Parathyroid adenoma (tissue), 2 donors: ENCODE results near the gene MYOD1.

Source experiments
- H2AFZ ChIP-seq: fragments of 300-600 bp; sonication (generic); one replicate; pipeline ENCODE4 v1.7.0; 2017; ENCODE audit warnings: antibody characterized with exemption, mild to moderate bottlenecking
- H3K27ac ChIP-seq: fragments of 300-600 bp; sonication (generic); one replicate; pipeline ENCODE4 v1.7.0; 2017
- H3K27me3 ChIP-seq: fragments of 300-600 bp; sonication (generic); one replicate; pipeline ENCODE4 v1.7.0; 2017; ENCODE audit warnings: low read length; ENCODE audit not compliant: control insufficient read depth, insufficient read depth
- H3K36me3 ChIP-seq: fragments of 300-600 bp; sonication (generic); one replicate; pipeline ENCODE4 v1.7.0; 2017; ENCODE audit warnings: low read length; ENCODE audit not compliant: control insufficient read depth, insufficient read depth
- H3K4me1 ChIP-seq: fragments of 300-600 bp; sonication (generic); one replicate; pipeline ENCODE4 v1.7.0; 2017; ENCODE audit warnings: control low read depth
- H3K4me2 ChIP-seq: fragments of 300-600 bp; sonication (generic); one replicate; pipeline ENCODE4 v1.7.0; 2017; ENCODE audit warnings: low read length
- H3K4me3 ChIP-seq: fragments of 300-600 bp; sonication (generic); one replicate; pipeline ENCODE4 v1.7.0; 2017; ENCODE audit warnings: low read depth, low read length
- H3K79me2 ChIP-seq: fragments of 300-600 bp; sonication (generic); one replicate; pipeline ENCODE4 v1.7.0; 2017; ENCODE audit warnings: control low read depth
- H3K9ac ChIP-seq: fragments of 300-600 bp; sonication (generic); one replicate; pipeline ENCODE4 v1.7.0; 2017; ENCODE audit warnings: mild to moderate bottlenecking
- H3K9me3 ChIP-seq: fragments of 300-600 bp; sonication (generic); one replicate; pipeline ENCODE4 v1.7.0; 2017; ENCODE audit warnings: low read length; ENCODE audit not compliant: control insufficient read depth
- CTCF ChIP-seq: fragments of 300-600 bp; sonication (generic); IDR thresholded peaks from one replicate; pipeline ENCODE4 v1.7.0; 2017; ENCODE audit warnings: antibody characterized with exemption, mild to moderate bottlenecking
- donor health status: primary hyperparathyroidism.

MYOD1 gene

GRCh38 chr11:17700991-17701390 lies 18.4 kb upstream of the MYOD1 start:
- H3K4me3 ChIP-seq = no peak overlapping the region
- no peak overlapping the region for H3K27ac ChIP-seq
- no peak for TF ChIP-seq CTCF
- no peaks in the 10 kb centered on the region for H3K79me2 ChIP-seq
- H2AFZ ChIP-seq = no peak overlapping the region
- H3K27me3 ChIP-seq = no peaks in the 10 kb centered on the region
- no peaks in the 10 kb centered on the region for H3K9me3 ChIP-seq
- no peak overlapping the region for H3K4me2 ChIP-seq
- H3K9ac ChIP-seq = no peak overlapping the region
- no peaks in the 10 kb centered on the region for H3K36me3 ChIP-seq
- H3K4me1 ChIP-seq = no peaks in the 10 kb centered on the region

- Histone ChIP-seq H3K79me2 (no peaks in the 10 kb centered on the region), H3K36me3 (no peaks in the 10 kb centered on the region), H2AFZ (no peak overlapping the region), H3K27me3 (no peaks in the 10 kb centered on the region), H3K9ac (no peak overlapping the region), H3K27ac (no peak overlapping the region), H3K4me3 (no peak overlapping the region), H3K9me3 (no peaks in the 10 kb centered on the region), H3K4me2 (no peak overlapping the region), H3K4me1 (no peaks in the 10 kb centered on the region)
- no peak for TF ChIP-seq CTCF
These were observed 16.5 kb upstream of the MYOD1 start for GRCh38 chr11:17702876-17703275.

GRCh38 chr11:17703951-17704350 lies 15.4 kb upstream of the MYOD1 start:
- no peaks in the 10 kb centered on the region for H3K27me3 ChIP-seq
- H2AFZ ChIP-seq = no peak overlapping the region
- H3K36me3 ChIP-seq = no peaks in the 10 kb centered on the region
- no peaks in the 10 kb centered on the region for H3K9me3 ChIP-seq
- TF ChIP-seq CTCF = no peak
- no peak overlapping the region for H3K27ac ChIP-seq
- H3K79me2 ChIP-seq = no peaks in the 10 kb centered on the region
- H3K4me2 ChIP-seq = no peak overlapping the region
- H3K9ac ChIP-seq = no peak overlapping the region
- no peaks in the 10 kb centered on the region for H3K4me1 ChIP-seq
- H3K4me3 ChIP-seq = no peak overlapping the region

GRCh38 chr11:17707830-17708229 lies 11.5 kb upstream of the MYOD1 start:
- Histone ChIP-seq H3K27ac (no peak overlapping the region), H3K9me3 (no peaks in the 10 kb centered on the region), H3K79me2 (no peaks in the 10 kb centered on the region), H2AFZ (no peak overlapping the region), H3K36me3 (no peaks in the 10 kb centered on the region), H3K27me3 (no peaks in the 10 kb centered on the region), H3K4me1 (no peaks in the 10 kb centered on the region), H3K4me2 (no peak overlapping the region), H3K9ac (no peak overlapping the region), H3K4me3 (no peak overlapping the region)
- TF ChIP-seq CTCF = no peak

GRCh38 chr11:17711836-17712235 lies 7.5 kb upstream of the MYOD1 start:
- Histone ChIP-seq H3K9ac (no peak overlapping the region), H3K4me2 (no peak overlapping the region), H2AFZ (no peak overlapping the region), H3K27ac (no peak overlapping the region), H3K27me3 (no peaks in the 10 kb centered on the region), H3K36me3 (no peaks in the 10 kb centered on the region), H3K4me3 (no peak overlapping the region), H3K79me2 (no peaks in the 10 kb centered on the region), H3K4me1 (no peaks in the 10 kb centered on the region), H3K9me3 (no peaks in the 10 kb centered on the region)
- no peak for TF ChIP-seq CTCF
